Measurements from ENCODE around the gene CXCR5. TPM values are rescaled to one million over a fixed set of nuclear protein-coding genes. Genes with fewer than 3 reads are reported as not detected.
A peak's percentile ranks its signal among the peaks of the same experiment; 100 is the strongest.

CXCR5 gene
- total and polyA plus RNA-seq, 10 of the 15 experiments (the other 5 are each of a cell fraction or from before 2014, with no cell fraction given) = 0.03 to 0.63 (median 0.25) TPM

- DNase-seq (ENCODE audit: low read depth, low spot score) (no peak), ATAC-seq (no peak), FAIRE-seq (no peak)
- in situ Hi-C loops (cut with MboI) = no loop called here
- H3K36me3 ChIP-seq (ENCODE audit: control insufficient read depth in 2 of 2, insufficient read depth in 2 of 2, low read length in 1 of 2) = no peaks in the 10 kb centered on the region
- 69% methylated on average over 12 of the region's 13 CpGs for WGBS (ENCODE audit: insufficient coverage, insufficient replicate concordance, low lambda C conversion rate, missing lambda C conversion rate)
- ChIA-PET CTCF (interaction anchor here (0.7 to 2.7 kb wide), 3 partner anchors 33 to 151 kb away, joined by 3 to 8 read pairs (median 3); no protein-coding TSS in a partner anchor), RAD21 (ENCODE audit: unreplicated experiment) (interaction anchor here (1.4 to 8.8 kb wide), 4 partner anchors 9 to 228 kb away, joined by 3 to 169 read pairs (median 3); no protein-coding TSS in a partner anchor), POLR2A (no interaction called here), SMC1A (ENCODE audit: uncharacterized antibody, unreplicated experiment) (no interaction called here)
- no peaks in the 10 kb centered on the region for H4K20me1 ChIP-seq (ENCODE audit: control insufficient read depth, insufficient read depth)
- H3K9me3 ChIP-seq (replicated peaks; ENCODE audit: control insufficient read depth, insufficient read depth, low read length) = no peaks in the 10 kb centered on the region
- peaks cover 39% of the 10 kb centered on the region for H3K79me2 ChIP-seq (ENCODE audit: control insufficient read depth, insufficient read depth, low read length)
- H3K27ac ChIP-seq (ENCODE audit: control insufficient read depth, insufficient read depth) = no peak overlapping the region
- H2AFZ ChIP-seq (ENCODE audit: control insufficient read depth, low read depth, low read length) = no peak overlapping the region
- no peaks in the 10 kb centered on the region for H3K27me3 ChIP-seq (replicated peaks in 1 of 2; ENCODE audit: control insufficient read depth in 2 of 2, insufficient read depth in 2 of 2, low read length in 1 of 2)
- intact Hi-C loops (cut with micrococcal nuclease; ENCODE audit: unreplicated experiment) = no loop called here
- H3K4me3 ChIP-seq = peak overlapping the region; percentile 42; the same call in 1 of the 2 replicates
- peaks cover 8% of the 10 kb centered on the region for H3K4me1 ChIP-seq (ENCODE audit: control insufficient read depth, insufficient read depth, low read length)
- H3K4me2 ChIP-seq (ENCODE audit: control insufficient read depth, insufficient read depth) = peak overlapping the region; percentile 59
- TF ChIP-seq MLLT1 (IDR thresholded peaks at IDR 0.05) (peak; percentile 66; the same call in 1 of the 2 replicates), MAX (IDR thresholded peaks at IDR 0.05; ENCODE audit: low read depth, low read length) (no peak)
- no peak overlapping the region for H3K9ac ChIP-seq (ENCODE audit: control insufficient read depth, insufficient read depth, low read length)
- no TSS peak for BruUV-seq (replicated peaks)
Observed at GRCh38 chr11:118921121-118921928, 37.6 kb downstream of the CXCR5 start.
